ENCODE results near the gene MS4A10.

GRCh38 chr11:60768202-60768601 lies 16.9 kb upstream of the MS4A10 start:
- TF ChIP-seq, protein P1, sequence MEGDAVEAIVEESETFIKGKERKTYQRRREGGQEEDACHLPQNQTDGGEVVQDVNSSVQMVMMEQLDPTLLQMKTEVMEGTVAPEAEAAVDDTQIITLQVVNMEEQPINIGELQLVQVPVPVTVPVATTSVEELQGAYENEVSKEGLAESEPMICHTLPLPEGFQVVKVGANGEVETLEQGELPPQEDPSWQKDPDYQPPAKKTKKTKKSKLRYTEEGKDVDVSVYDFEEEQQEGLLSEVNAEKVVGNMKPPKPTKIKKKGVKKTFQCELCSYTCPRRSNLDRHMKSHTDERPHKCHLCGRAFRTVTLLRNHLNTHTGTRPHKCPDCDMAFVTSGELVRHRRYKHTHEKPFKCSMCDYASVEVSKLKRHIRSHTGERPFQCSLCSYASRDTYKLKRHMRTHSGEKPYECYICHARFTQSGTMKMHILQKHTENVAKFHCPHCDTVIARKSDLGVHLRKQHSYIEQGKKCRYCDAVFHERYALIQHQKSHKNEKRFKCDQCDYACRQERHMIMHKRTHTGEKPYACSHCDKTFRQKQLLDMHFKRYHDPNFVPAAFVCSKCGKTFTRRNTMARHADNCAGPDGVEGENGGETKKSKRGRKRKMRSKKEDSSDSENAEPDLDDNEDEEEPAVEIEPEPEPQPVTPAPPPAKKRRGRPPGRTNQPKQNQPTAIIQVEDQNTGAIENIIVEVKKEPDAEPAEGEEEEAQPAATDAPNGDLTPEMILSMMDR (IDR thresholded peaks at IDR 0.05), result no peak
- no peak for TF ChIP-seq POLR2A (IDR thresholded peaks at IDR 0.05)

Measured in body of pancreas (tissue), 4 donors.